Nephron progenitor cell (in vitro differentiated cells): ENCODE results near the gene MTF2.

Source experiments
- DNase-seq: peaks from one replicate; pipeline ENCODE4 v3.0.0; 2021
- H3K27ac Mint-ChIP-seq: 2 replicates; pipeline ENCODE4 v1.8.0; 2021; ENCODE audit warnings: mild to moderate bottlenecking, moderate library complexity, mixed read lengths
- H3K27me3 Mint-ChIP-seq: 2 replicates; pipeline ENCODE4 v1.8.0; 2021; ENCODE audit warnings: mild to moderate bottlenecking, low read depth, mixed read lengths; ENCODE audit not compliant: poor library complexity
- H3K36me3 Mint-ChIP-seq: 2 replicates; pipeline ENCODE4 v1.8.0; 2021; ENCODE audit warnings: low read depth, mixed read lengths
- H3K4me1 Mint-ChIP-seq: 2 replicates; pipeline ENCODE4 v1.8.0; 2021; ENCODE audit warnings: mixed read lengths
- H3K4me3 Mint-ChIP-seq: 2 replicates; pipeline ENCODE4 v1.8.0; 2021; ENCODE audit warnings: mild to moderate bottlenecking, moderate library complexity, mixed read lengths
- H3K9me3 Mint-ChIP-seq: 2 replicates; pipeline ENCODE4 v1.8.0; 2021; ENCODE audit warnings: mild to moderate bottlenecking, moderate library complexity, mixed read lengths
- TF ChIP-seq, protein P1 (sequence below): fragments of 200-600 bp; sonication (generic); IDR thresholded peaks from 2 replicates; pipeline ENCODE4 v1.5.0; 2021; ENCODE audit warnings: antibody characterized with exemption

MTF2 gene

DNA sequence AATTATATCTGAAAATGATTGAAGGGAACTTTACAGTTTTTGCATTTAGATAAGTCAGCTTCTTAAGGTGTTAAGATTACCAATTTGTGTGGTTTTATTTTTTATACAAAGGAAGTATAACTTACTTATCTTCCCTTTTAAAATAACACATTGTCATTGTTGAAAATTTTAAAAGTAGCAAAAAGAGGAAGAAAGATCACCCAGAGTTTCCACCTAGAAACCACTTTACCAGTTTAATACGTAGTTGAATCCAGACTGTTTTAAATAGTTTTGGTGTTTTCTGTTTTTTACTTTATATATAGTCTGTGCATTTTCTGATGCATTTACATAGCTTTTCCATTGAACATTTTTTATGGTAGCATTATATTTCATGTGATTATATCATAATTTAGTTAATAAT, 107.6 kb downstream of the MTF2 start:
- TF ChIP-seq, protein P1, sequence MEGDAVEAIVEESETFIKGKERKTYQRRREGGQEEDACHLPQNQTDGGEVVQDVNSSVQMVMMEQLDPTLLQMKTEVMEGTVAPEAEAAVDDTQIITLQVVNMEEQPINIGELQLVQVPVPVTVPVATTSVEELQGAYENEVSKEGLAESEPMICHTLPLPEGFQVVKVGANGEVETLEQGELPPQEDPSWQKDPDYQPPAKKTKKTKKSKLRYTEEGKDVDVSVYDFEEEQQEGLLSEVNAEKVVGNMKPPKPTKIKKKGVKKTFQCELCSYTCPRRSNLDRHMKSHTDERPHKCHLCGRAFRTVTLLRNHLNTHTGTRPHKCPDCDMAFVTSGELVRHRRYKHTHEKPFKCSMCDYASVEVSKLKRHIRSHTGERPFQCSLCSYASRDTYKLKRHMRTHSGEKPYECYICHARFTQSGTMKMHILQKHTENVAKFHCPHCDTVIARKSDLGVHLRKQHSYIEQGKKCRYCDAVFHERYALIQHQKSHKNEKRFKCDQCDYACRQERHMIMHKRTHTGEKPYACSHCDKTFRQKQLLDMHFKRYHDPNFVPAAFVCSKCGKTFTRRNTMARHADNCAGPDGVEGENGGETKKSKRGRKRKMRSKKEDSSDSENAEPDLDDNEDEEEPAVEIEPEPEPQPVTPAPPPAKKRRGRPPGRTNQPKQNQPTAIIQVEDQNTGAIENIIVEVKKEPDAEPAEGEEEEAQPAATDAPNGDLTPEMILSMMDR = no peak
- Mint-ChIP-seq H3K27ac (no peak overlapping the region), H3K36me3 (peaks cover 17% of the 10 kb centered on the region), H3K9me3 (no peaks in the 10 kb centered on the region), H3K27me3 (peaks cover 2% of the 10 kb centered on the region), H3K4me1 (peaks cover 22% of the 10 kb centered on the region), H3K4me3 (no peak overlapping the region)
- no peak for DNase-seq
